GM21528 (cell line): Measurements from ENCODE around the gene ZNF444.
A peak's percentile ranks its signal among the peaks of the same experiment; 100 is the strongest.

Source experiments
- ATAC-seq: cut with Tn5 transposase; IDR thresholded peaks from one replicate; pipeline ENCODE4 v1.9.1; 2021; ENCODE audit warnings: mild to moderate bottlenecking, moderate library complexity; ENCODE audit not compliant: unreplicated experiment, low FRiP score

Gene ZNF444

DNA sequence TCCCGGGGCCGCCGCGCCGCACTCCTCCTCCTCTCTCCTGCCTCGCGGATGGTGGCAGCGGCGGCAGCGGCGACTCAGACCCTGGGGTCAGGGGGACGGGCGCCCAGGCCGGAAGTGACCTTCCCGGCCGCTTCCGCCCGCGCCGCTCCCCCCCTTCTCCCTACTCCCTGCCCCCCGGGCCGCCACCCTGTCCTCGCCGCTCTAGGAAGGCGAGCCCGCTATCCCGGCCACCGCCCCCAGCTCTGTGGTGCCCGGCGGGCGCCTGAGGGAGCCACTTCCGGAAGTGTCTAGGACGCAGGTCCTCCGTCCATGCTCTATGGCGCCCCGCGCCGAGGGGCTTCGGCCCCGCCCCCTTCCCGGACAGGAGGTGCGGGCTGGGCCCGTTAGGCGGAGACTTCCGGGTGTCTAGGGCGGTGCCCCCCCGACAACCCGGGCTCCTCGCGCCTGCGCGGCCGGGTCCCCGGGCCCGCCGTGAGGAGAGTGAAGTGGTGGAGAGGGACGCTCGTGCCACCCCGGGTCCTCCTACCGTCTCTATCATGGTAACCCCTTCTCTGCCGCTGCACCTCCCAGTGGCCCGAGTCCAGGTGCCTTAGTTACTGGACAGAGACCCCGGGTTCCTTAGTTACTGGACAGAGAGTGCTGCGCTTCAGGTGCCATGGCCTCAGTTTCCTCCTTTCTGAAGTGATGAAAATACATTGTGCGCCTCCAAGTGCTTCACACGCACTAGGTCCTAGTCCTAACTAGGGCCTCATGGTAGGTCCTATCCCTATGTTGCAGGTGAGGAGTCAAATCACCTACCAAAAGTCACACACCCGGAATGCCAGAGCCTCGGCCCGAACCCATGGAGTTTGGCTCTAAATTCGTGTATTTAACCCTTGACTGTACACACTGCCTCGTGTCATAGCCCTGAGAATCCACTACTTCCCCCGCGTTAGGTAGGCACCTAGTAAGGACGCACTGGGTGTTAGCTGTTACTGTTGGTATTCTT, 19.6 kb upstream of the ZNF444 start, which contains the start of gene ZNF787:
TSS of gene ZNF787 (minus strand) at position 116 of the 988 bp plus-strand sequence. CDS start 18,078 bp downstream, outside the sequence.
- peak; percentile 71 for ATAC-seq

DNA sequence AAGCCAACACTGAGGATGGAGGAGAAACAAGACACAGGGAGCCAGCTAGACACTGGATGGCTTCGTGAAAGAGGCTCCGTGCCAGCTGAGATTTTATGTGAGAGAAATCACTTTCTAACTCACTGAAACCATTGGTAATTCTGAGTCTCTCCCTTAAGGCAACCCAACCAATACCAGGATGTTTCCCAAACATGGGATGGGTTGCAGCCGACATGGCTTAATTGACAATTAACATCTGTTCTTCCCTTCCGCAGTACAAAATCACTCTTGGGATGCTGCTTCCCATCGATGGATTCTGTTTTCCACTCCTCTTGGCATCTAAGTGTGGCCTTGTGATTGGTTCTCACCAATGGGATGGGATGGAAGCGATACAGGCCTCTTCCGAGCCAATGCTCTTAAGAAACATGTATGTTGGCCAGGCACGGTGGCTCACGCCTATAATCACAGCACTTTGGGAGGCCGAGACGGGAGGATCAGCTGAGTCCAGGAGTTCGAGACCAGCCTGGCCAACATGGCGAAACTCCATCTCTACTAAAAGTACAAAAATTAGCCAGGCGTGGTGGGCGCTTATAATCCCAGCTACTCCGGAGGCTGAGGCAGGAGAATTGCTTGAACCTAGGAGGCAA, 17.7 kb upstream of the ZNF444 start:
- no peak for ATAC-seq

DNA sequence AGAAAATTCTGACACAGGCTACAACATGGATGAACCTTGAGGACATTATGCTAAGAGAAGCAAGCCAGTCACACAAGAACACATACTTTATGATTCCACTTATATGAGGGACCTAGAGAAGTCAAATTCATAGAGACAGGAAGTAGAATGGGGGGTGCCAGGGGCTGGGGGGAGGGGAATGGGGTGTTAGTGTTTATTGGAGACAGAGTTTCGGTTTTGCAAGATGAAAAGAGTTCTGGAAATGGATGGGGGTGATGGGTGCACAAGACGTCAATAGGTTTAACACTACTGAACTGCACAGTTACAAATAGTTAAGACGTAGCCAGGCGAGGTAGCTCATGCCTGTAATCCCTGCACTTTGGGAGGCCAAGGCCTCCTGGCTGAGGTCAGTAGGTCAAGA, 16.5 kb upstream of the ZNF444 start:
- no peak for ATAC-seq

DNA sequence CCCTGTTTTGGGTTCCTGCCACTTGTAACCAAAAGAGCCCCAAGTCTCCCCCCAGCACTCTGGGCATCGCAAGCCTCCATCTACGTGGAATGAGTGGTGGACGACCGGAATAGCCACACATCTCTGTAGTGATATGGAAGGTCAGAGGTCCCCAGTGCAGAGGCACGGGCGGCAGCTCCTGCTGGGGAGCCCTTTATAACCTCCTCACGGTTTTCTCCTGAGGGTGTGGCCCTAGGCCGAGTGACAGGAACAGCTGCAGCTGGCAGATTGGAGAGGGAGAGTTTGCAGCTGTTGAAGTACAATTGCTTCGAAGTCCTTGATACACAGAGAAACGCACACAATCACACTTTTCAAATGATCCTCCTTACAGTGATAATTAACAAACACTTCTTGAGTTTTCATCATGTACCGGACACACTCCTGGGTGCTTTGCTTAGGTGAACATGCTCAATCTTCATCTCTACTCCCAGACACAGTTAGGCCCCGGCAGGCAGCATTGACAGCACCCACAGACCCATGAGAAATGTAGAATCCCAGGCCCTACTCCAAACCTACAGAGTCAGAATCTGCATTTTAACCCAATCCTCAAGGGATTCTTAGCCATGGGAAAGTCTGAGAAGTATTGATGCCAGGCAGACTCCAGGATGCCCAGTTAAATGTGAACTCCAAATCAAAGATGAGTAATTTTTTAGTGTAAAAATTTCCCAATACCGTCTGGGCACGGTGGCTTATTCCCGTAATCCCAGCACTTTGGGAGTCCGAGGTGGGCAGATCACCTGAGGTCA, 15.1 kb upstream of the ZNF444 start:
- ATAC-seq: no peak

DNA sequence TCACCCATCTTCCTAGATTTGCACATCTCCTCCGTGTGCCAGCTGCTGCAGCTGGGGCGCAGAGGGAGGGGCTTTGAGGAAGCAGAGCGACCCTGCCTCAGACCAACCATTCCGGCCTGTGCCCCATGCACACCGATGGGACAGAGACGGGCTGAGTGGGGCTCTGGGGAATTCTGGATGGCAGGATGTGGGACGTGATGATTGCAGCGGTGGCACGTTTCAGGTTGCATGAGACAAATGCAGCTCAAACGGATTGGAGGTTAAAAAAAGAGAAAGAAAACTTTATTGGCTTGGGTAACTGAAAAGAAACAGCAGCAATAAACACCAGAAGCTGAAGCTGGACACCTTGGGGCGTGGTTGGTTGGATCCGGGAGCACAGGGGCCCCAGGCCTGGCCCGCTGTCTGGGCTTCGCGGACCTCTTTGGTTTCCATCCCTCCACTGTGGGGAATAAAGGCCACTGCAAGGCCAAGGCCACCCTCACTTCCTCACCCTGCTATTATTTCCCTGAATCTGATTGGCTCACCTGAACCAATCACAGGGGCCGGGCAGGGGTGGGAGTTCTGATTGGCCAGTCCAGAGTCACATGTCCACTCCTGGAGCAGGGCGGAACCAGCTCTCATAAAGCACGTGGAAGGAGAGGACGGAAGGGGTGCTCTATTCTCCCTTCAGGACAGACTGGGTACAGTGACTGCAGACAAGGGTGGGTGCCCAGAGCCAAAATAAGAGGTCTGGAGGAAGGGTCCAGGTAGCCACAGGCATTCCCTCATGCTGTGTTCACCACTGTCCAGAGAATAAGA, 13.9 kb upstream of the ZNF444 start:
- ATAC-seq: no peak

DNA sequence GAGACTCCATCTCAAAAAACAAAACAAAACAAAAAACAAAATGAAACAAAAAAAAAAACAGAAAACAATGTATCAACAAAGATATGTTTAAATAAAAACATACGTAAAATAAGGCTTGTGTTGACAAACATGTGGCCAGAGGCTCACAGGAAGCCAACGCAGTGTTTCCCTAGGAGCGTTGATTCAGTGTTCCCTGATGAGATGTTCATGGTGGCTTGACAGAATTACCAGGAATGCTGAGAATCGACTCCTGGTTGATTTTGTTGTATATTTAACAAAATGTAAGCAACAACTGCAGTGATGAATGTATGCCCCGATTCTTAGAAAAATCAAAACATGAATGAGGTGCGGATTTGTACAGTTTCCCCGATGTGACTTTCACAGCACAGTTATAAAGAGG, 11.1 kb upstream of the ZNF444 start:
- no peak for ATAC-seq

DNA sequence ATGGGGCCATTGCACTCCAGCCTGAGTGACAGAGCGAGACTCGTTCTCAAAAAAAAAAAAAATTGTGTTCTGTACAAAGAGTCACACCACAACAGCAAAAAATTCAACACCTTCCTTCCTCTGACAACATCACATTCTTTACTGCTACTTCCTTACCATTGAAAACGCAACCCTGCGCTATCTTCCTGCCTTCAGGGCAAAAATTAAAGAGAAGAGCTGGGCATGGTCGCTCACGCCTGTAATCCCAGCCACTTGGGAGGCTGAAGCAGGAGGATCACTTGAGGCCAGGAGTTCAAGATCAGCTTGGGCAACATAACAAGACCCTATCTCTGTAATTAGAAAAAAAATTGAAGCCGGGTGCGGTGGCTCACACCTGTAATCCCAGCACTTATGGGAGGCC, 9.4 kb upstream of the ZNF444 start:
- ATAC-seq: no peak

DNA sequence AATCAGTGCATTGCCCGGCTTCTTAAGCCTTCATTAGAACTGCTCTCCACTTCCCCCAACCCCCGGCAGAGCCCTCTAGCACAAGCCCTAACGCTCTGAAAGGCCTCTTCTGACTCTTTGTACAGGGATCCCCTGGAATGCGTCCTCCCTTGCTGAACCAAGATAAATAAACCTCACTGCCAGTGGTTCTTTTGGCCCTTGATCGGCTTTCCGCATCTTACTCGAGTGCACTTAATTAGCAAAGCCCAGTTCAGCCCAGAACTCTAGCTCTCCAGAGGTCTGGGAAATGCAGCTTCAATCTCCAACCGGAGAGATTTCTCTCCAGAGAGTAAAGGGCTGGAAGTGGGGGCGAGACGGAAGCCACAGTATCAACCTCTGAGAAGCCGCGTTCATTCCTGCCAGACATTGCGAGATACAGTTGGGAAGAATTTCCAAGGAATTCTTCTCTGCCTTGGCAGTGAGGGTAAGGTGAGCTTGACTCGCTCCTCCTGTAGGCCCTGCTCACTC, 8.7 kb upstream of the ZNF444 start:
- ATAC-seq: no peak

DNA sequence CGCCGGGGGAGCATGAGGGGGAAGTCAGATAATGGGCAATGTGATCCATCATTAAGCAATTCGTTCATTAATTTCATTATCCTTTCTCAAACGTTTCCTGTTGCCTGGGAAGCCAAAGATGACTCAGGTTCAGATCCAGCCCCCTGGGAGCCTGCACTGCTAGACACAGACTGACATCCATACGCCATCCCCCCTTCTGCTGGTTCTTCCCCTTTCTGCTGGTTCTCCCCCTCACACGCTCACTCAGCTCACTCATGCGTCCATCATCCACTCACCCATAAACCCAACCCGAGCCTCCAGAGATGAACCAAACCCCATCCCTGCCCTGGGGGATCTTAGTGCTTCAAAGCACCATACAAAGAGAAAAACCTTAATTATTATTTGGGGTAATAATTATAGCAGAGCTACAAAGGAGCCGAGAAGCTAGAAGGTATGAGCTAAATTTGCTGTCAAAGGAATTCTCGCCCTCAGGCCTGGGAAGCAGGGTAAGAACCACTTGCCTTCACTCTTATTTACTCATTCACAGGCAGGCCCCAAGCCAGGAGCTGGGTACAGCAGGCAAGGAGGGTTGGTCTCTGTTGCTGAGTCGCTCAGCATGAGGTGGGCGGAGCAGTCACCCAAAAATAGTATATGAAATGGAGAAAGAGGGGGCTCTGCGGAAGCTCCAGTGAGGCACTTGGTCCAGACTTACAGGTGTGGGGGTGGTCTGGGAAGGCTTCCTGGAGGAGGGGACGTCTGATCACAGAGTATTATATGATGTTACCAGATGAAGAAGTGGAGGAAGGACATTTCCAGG, 7.0 kb upstream of the ZNF444 start:
- ATAC-seq: no peak

DNA sequence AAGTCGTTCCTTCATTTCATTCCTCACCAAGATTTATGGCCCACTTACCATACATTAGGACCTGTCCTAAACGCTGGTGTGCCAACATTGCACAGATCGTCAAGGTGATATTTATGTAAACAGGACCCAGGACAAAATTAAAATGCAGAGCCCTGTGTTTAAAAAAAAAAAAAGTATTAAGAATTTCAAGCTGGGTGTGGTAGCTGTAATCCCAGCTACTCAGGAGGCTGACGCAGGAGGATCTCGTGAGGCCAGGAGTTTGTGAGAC, 6.5 kb upstream of the ZNF444 start:
- no peak for ATAC-seq

DNA sequence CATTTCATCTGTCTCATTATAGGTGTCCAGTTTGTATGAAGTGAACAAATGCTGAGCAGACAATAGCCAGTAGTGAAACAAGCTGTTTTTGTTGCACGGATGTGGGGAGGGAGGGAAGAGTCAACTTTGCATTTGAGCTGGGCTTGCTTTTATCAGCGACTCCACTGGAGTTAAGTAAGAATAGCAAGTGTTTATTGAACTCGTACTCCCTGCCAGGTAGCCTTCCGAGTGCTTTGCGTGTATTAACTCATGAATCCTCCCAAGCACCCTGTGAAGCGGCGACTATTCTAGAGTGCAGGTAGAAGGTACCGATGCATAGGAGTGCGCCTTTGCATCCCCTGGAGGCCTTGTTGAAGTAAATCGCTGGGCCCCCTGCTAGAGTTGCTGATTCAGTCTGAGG, 4.7 kb upstream of the ZNF444 start:
- no peak for ATAC-seq

DNA sequence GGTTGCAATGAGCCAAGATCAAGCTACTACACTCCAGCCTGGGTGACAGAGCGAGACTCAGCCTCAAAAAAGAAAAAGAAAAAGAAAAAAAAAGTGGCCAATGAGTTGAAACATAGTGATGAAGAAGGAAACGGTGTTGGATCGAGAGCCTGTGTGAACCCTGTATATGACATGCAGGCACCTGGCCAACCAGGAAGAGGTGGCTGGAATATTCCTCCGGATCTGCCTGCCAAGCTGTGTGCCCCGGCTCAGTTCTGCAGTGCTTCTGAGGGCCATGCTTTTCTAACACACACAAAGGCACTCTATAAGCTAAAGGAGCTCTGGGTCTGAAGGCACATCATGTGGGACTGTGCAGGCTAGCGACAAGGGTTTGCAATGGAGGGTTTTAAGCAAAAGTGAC, 3.7 kb upstream of the ZNF444 start:
- ATAC-seq: no peak

DNA sequence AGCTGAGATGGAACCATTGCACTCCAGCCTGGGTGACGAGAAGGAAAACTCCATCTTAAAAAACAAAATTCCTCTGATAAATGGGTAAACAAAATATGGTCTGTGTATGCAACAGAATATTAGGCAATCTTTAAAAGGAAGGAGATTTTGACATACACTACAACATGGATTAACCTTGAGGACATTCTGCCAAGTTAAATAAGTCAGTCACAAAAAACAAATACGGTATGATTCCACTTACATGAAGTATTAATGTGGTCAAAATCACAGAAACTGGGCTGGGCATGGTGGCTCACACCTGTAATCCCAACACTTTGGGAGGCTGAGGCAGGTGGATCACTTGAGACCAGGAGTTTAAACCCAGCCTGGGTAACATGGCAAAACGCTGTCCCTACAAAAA, 3.0 kb upstream of the ZNF444 start:
- no peak for ATAC-seq

DNA sequence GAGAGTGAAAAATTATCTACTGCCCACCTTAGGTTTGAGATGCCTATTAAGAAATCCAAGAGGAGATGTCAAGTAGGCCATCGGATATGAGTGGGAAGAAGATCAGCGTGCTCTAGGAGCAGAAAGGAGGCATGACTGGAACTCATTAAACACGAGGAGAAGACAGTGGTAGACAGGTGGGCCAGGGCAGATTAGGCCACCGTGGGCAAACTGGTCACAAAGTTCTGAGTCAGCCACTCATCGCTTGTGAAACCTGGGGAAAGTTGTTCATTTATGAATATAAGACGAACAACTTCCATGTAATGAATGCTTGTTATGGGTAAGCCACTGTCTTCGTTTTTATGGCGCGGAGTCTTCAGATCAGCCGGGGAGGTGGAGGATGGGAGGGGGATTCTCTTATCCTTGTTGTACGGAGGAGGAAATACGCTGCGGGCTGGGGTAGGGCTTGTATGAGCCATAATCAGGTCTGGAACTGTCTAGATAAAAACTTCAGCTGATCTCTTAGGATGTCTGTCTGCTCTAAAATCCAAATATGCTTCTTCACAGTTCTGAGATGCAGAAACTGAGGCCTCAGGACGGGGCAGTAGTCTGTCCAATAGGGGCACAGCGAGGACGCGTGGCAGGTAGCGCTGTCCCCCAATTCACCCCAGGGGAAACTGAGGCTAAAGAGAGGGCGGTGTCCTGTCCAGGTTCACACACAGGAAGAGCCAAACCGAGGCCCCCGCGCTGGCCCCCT, 1.1 kb upstream of the ZNF444 start:
- ATAC-seq: peak; percentile 14

DNA sequence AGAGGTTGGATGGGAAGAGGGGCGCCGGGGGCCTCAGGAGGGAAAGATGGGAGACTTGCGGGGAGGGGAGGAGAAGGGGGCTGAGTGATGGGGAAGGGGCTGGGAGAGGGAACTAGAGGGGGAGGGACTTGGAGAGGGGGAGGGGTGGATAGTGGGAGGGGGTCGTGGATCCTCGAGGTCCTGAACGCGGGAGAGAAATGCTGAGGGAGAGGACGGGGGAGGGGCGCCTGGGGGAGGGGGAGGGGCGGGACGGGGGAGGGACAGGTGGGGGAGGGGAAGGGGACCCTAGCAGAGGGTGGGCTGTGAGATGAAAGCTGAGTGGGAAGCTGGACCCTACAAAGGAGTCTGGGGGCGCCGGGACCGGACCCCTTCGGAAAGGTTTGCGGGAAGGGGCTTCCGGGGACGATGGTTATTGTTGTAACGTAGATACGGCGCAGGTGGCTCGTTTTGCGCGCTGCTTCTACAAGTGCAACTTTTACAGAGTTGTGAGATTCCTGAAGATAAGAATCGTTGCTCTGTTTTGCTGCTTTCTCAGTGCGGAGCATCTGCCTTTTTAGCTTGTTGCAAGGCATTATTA, 418 bp downstream of the ZNF444 start:
- no peak for ATAC-seq

DNA sequence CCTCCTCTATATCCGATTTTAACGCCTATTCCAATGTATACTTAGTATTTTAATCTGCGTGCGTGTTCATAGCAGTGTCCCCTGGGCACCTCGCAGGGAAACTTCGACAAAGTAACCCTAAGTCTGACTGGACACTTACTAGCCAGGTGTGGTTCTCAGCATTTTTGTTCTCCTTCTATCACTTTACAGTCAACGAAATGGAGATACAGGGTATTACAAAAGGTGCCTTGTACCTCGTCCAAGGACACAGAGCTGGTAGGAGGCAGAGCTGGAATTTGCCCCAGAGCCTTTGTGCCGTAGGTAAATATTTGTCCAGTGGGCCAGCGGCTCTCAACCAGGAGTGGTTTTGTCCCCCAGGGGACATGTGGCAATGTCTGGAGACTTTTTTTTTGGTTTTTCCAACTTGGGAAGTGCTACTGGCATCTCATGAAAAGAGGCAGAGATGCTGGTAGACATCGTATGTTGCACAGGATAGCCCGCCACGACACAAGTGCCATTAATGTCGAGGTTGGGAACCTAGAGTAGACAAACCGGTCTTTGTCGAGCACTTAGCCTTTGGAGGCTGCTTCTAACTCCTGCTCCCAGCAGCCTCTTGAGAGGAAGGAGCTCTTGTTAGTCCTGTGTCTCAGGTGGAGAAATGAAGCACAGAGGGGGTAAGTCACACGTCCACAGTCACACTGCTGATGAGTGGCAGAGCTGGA, 1.1 kb downstream of the ZNF444 start:
- no peak for ATAC-seq

DNA sequence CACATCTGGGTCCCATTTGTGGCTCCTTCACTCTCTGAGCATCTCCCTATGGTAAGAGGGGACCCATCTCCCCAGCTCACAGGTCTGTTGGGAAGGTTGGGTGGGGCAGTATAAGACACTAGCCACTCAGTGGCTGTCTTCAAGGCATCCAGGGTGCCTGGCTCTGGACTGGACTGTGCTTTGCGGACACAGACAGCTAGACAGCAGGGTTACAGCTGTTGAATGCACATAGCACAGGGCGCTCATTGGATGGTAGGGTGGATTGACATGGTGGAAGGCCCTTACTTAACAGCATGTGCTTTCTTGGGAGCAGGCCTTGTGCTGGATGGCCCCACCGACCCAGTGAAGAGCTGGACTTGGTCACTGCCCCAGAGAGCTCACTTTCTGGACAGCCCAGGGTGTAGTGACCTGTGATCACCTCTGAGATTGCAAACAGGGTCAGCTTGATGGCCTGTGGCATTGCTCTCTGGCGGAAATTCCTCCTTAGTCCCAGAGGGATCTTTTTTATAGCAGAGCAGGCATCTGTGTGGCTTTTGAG, 1.9 kb downstream of the ZNF444 start:
- no peak for ATAC-seq

DNA sequence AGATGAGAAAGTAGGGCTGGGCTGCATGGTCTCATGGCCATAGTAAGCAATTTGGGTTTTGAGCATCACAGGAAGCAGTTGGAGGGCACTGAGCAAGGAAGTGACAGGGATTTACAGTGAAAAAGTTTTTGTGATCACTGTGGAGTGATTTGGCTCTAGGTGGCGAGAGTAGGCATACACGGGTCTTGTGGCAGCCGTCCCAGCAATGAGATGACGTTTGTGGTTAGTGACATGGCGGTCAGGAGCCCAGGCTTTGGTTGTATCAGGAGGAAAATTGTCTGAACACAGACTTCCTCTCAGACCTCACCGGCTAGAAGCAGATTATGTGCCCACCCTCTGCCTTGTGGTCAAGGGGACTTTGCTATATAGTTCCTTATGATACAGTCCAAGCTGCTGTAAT, 3.3 kb downstream of the ZNF444 start:
- ATAC-seq: no peak
